Measurements from ENCODE around the gene CYP11A1.

Gene CYP11A1

GRCh38 chr15:74380361-74381189, 13.1 kb upstream of the CYP11A1 start:
- no peak overlapping the region for H3K4me3 ChIP-seq (ENCODE audit: severe bottlenecking)
- DNase-seq (ENCODE audit: low spot score): no peak
- H3K4me1 ChIP-seq (ENCODE audit: insufficient read depth, poor library complexity, severe bottlenecking): peaks cover 28% of the 10 kb centered on the region
- no peak for ATAC-seq (ENCODE audit: low read depth)
- no peaks in the 10 kb centered on the region for H3K27me3 ChIP-seq (ENCODE audit: insufficient read depth, poor library complexity, severe bottlenecking)
- TF ChIP-seq CTCF (IDR thresholded peaks at IDR 0.05; ENCODE audit: poor library complexity, severe bottlenecking): no peak
- H3K36me3 ChIP-seq (ENCODE audit: low read depth): no peaks in the 10 kb centered on the region
- no peak overlapping the region for H3K27ac ChIP-seq (ENCODE audit: poor library complexity, severe bottlenecking)
- H3K9me3 ChIP-seq (ENCODE audit: severe bottlenecking): no peaks in the 10 kb centered on the region

- Histone ChIP-seq H3K36me3 (ENCODE audit: low read depth) (no peaks in the 10 kb centered on the region), H3K9me3 (ENCODE audit: severe bottlenecking) (no peaks in the 10 kb centered on the region), H3K27me3 (ENCODE audit: insufficient read depth, poor library complexity, severe bottlenecking) (no peaks in the 10 kb centered on the region), H3K4me3 (ENCODE audit: severe bottlenecking) (no peak overlapping the region), H3K27ac (ENCODE audit: poor library complexity, severe bottlenecking) (no peak overlapping the region), H3K4me1 (ENCODE audit: insufficient read depth, poor library complexity, severe bottlenecking) (peaks cover 16% of the 10 kb centered on the region)
- DNase-seq (ENCODE audit: low spot score): no peak
- no peak for ATAC-seq (ENCODE audit: low read depth)
- no peak for TF ChIP-seq CTCF (IDR thresholded peaks at IDR 0.05; ENCODE audit: poor library complexity, severe bottlenecking)
Observed at GRCh38 chr15:74378848-74379247, 11.4 kb upstream of the CYP11A1 start.

DNA sequence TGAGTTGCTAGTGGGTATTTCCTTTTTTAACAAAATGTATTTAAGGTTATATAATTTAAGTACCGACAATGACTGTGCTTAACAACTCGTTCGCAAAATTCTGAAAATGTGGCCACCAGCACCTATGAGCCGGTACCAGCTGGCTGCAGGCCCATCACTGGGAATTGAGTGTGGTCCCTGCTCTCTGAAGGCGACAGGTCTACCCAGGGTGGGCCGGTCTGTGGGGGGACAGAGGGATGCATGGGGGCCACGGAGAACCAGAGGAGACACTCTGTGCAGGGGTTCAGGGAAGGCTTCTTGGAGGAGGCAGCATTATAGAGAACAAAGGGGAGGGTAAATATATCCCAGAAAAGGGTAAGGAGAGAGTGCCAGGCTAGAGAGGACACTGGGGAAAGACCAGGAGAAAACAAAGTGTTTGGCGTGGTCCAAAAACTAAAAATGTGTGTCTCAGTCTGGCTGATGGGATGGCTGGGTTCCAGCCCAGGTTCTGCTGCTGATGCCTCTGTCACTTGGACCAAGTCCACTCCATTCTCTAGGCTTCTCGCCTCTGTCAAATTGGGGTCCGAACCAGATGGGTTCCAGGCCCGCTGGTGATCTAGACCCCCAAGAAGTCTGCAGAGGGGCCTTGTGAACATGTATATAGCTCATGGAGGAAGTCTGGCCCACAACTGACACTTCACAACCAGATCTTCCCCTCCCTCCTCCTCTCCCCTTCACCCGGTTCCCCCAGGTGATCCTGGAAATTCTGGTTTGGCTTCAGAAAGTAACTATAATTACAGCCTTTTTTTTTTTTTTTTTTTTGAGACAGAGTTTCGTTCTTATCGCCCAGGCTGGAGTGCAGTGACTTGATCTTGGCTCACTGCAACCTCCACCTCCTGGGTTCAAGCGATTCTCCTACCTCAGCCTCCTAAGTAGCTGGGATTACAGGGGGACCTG, 10.7 kb upstream of the CYP11A1 start:
- H3K36me3 ChIP-seq (ENCODE audit: low read depth): no peaks in the 10 kb centered on the region
- no peaks in the 10 kb centered on the region for H3K9me3 ChIP-seq (ENCODE audit: severe bottlenecking)
- no peak overlapping the region for H3K4me3 ChIP-seq (ENCODE audit: severe bottlenecking)
- no peak overlapping the region for H3K27ac ChIP-seq (ENCODE audit: poor library complexity, severe bottlenecking)
- no peak for DNase-seq (ENCODE audit: low spot score)
- ATAC-seq (ENCODE audit: low read depth): no peak
- no peaks in the 10 kb centered on the region for H3K27me3 ChIP-seq (ENCODE audit: insufficient read depth, poor library complexity, severe bottlenecking)
- H3K4me1 ChIP-seq (ENCODE audit: insufficient read depth, poor library complexity, severe bottlenecking): peaks cover 10% of the 10 kb centered on the region
- no peak for TF ChIP-seq CTCF (IDR thresholded peaks at IDR 0.05; ENCODE audit: poor library complexity, severe bottlenecking)

GRCh38 chr15:74376825-74377581, 9.6 kb upstream of the CYP11A1 start:
- Histone ChIP-seq H3K27me3 (ENCODE audit: insufficient read depth, poor library complexity, severe bottlenecking) (no peaks in the 10 kb centered on the region), H3K4me3 (ENCODE audit: severe bottlenecking) (no peak overlapping the region), H3K9me3 (ENCODE audit: severe bottlenecking) (no peaks in the 10 kb centered on the region), H3K4me1 (ENCODE audit: insufficient read depth, poor library complexity, severe bottlenecking) (peaks cover 6% of the 10 kb centered on the region), H3K36me3 (ENCODE audit: low read depth) (no peaks in the 10 kb centered on the region), H3K27ac (ENCODE audit: poor library complexity, severe bottlenecking) (no peak overlapping the region)
- ATAC-seq (ENCODE audit: low read depth) (no peak), DNase-seq (ENCODE audit: low spot score) (no peak)
- no peak for TF ChIP-seq CTCF (IDR thresholded peaks at IDR 0.05; ENCODE audit: poor library complexity, severe bottlenecking)
